T-helper 2 cell treated with Interferon-gamma antibody and Interleukin-4, amounts not matched to agents 100 ng/mL and 5 ng/mL, for 36 hours (primary cell): Measurements from ENCODE around the gene SEZ6. TPM values are rescaled to one million over a fixed set of nuclear protein-coding genes. Genes with fewer than 3 reads are reported as not detected.

Source experiments
- intact Hi-C: fragments of 100-400 bp; cut with micrococcal nuclease; formaldehyde crosslinking; loops from one replicate; pipeline ENCODE4 v1.15.1; 2023
- total RNA-seq: library from RNA; stranded (reverse); gene quantifications from 2 replicates; pipeline ENCODE4 v1.2.3, GENCODE V29; 2022

Gene SEZ6
- total RNA-seq, 1 donor from 2014 or later, result not detected

DNA sequence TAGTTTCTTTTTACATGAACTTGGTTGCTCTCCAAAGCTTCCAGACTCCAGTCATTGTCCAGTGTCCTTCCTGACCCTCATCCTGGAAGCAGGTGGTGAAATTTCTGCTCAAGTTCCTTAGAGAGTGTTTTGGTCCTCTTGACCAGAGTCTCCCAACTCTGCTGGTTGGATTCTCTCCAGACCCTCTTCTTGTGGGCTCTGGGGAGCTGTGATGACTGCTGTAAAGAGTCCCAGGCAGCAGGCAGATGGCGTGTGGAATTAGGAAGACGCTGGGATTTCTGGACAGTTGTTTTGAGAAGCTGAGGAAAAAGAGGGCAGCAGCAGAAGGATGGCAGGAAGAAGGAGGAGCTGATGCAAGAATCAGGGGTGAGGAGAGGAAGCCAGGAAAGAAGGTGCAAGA lies 1.6 kb upstream of the SEZ6 start:
- intact Hi-C loops, result no loop called here

DNA sequence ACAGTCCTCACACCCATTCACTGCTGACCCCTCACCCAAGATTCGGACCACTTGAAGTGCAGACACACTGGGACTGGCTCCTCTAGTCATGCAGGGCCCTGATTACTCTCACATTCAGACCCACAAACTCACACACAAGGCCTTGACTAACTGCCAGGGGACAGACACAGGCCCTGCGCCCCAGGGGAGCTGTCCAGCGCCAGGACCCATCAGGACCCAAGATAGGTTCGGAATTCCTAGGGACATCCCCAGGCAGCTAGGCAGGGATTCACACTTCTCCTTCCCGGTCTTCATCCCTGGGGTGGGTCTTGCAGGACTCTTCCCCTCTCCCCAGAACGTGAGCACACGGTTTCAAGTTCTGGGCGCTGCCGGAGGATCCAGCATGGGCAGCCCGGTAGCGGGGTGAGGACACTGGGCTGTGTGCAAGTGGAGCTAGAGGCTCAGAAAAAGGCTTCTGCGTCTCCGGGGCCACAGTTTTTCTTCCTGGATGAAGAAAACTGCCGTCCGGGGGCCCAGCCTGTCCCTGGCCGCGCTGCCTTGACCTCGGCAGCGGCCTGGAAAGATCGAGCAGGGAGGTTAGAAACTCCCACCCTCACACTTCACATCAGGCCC lies 1.6 kb downstream of the SEZ6 start:
- intact Hi-C loops, result no loop called here

DNA sequence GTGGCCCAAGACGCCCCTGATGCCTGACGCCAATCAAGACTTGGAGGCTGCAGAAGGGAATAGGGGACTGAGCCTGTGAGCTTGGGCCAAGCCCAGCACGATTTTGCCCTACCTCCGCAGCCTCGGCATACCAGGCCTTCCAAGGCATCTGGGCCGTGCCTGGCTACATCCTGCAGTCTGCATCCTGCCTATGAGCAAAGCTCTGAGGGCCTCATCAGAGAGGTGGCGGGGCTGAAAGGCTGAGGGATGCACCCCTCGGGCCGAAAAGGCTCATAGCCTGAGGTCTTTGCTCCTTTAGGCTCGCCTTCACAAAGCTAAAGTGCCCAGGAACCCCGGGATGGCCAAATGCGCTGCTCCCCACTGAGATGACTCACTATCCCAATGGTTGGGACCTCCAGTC lies 2.5 kb downstream of the SEZ6 start:
- intact Hi-C loops, result no loop called here

DNA sequence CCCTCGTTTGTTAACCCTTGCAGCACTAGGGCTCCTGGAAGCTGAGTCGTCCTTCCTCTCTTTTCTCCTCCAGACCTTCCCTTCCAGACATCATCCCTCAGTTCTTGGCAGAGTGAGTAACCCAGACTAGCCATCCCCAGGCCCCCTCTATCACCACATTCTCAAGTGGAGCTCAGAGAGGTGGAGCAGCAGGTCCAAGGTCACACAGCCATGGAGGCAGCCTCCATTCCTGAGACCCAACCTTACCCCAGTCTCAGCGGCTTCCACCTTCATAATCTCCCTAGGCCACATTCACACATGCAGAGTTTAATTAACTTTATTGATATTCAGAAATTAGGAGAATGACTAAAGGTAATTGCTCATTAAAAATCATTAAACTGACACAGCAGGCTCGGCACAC lies 3.0 kb downstream of the SEZ6 start:
- intact Hi-C loops, result no loop called here

DNA sequence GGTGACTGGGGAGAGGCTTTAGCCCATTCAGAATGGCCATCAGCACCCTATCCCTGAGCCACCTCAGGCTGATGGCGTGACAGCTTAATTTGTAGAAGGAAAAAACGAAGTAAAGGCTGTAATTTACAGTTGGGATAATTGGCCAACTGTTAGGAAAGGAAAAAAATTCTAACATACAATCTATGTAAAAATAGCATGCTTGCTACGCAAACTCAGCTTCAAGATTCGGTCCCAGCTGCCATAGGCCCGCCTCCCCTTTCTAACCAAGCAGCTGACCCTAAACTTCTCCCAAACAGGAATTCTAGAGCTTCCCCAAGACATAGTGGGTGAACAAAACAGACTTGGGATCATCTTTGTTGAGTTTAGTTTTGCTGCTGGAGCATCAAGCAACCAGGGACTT lies 4.9 kb downstream of the SEZ6 start:
- intact Hi-C loops, result no loop called here

DNA sequence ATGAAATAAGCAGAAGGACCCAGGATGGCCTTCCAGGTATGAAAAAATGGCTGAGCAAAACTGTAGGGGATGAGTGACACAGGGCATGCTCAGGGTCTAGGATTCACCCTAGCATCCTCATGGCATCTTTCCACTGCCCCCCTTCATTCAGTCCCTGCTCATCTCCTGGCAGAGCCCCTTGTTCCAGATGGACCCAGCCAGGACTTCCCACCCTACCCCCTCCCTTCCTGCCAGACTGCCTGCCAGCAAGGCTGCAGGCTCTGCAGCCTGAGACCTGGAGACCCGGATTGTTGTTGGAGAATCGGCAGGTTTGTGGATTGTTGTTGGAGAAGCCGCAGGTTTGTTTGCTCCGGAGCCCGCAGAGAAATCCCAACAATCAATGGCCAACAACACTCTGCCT lies 6.6 kb downstream of the SEZ6 start:
- intact Hi-C loops, result no loop called here

DNA sequence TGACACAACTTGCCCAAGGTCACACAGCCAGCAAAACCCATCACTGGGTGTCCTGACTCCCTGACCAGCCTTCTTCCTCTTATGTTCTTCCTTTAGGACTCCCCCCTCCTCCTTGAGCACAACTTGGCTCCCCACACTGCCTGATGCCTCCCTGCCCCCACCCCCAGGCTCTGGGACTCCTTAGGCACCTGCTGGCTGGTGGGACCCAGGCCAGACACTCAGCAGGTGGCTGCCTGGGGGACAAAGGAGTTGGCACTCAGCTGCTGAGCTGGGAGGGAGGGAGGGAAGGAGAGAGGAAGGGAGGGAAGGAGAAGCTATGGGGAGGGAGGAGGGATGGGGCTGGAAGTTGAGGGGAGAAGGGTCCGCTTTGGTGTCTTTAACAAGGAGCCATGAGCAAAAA lies 8.0 kb downstream of the SEZ6 start:
- intact Hi-C loops, result no loop called here

DNA sequence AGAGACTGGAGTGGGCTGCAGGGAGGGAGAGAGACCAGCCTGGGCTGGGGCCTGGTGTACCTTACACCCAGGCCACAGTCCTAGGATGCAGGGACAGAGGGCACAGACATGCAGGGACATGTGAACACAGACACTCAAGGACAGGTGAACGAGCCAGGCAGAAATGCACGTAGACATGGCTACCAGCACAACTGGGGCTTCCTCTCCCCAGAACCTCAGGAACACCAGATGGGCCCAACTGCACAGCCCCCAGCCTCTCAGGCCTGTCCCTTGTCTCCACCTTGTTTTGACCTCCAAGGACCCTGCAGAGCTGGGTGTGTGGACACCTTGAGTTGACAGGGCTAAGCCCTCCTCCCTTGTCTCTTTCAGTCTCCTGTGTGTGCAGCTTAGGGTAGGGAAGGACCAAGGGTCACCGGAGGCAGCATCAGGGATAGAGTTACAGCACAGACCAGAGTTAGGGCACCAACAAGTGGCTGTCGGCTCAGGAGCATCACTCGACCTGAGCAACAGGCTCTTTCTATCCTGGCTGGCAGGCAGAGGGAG lies 9.2 kb downstream of the SEZ6 start:
- intact Hi-C loops, result no loop called here

DNA sequence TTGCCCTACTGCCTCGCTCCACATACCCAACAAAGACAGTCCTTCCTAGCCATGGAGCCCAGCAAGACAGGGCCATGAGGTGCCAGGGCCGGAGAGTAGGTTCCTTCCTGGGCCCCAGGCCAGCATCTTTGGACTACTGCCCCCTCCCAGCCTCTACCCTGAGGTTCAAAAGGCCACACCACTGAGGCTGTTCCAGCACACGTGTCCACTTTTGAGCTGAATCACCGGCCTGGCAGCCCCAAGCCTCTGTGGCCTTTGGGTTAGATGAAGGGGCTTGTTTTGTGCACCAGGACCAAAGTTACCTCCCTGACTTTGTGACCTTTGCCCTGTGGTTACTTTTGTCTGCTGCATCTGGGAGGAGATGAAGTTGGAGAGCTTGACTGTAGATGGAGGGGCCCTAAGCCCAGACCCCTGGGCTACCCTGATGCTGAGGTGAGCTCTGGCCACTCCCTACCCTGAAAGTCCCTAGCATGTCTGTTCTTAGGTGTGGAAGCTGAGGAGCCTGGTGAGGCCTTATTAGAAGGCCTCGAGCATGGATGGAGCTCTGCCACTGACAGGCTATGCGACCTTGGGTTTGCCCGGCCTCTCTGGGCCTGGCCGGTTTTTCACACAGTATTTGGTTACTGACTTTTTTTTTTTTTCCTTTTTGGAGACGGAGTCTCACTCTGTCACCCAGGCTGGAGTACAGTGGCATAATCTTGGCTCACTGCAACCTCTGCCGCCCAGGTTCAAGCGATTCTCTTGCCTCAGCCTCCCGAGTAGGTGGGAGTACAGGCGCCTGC lies 12.0 kb downstream of the SEZ6 start:
- intact Hi-C loops, result no loop called here

DNA sequence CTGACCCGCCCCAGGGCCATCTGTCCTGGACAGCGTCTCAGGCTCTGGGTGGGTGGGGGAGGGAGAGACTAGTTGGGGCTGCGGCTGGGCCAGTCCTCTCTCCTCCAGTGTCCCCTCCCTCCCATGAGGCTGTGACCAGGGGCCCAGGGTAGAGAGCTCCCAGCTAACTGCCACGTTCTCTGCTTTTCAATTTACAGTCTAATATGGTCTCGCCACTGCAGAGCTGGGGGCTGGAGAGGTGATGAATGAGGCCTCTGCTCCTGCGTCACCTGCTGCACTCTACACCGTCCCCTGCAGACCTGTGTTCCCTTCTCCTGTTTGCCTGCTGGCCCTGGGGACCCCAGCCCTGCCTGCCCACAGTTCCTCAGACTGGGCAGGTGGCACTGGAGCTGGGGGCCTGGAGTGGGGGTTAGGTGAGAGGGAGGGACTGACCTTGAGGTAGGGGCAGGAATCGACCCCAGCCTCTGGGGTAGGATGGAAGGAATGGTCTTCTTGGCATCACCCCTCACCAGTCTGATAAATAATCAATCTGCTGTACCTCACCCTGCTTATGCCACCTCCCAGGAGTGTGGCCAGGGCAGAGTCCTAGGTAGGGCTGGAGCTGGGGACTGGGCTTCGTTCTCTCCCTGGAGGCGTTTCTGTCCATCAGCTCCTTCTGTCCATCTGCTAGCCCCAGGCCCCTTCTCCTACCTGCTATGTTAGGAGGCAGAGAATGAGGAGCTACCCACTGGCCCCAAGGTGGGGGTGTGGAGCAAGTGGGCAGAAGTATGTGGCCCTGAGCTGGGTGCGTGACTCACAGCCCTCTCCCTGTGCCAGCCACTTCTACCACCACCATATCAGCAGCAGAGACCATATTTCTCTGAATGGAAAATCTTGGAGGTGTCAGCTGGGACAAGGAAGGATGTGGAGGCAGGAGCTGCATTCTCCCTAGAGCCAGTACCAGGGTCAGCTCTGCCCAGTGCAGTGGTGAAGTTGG lies 12.9 kb downstream of the SEZ6 start:
- intact Hi-C loops, result no loop called here

DNA sequence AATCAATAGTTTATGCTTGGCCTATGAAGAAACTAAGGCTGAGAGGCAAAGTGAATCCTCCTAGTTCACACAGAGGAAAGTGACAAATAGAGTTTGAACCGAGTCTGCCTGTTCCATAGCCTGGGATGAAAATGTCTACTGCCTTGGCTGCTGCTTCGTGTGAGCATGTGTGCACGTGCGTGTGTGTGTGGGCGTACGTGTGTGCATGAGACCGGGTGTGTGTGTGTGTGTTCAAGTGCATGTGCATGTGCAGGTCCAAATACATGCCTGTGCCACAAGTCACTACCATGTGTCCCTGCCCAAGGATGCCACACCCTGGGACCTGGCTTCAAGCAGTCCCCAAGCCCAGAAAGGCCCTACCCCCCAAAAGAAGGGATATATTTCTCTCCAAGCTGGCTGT lies 13.6 kb downstream of the SEZ6 start:
- intact Hi-C loops, result no loop called here

DNA sequence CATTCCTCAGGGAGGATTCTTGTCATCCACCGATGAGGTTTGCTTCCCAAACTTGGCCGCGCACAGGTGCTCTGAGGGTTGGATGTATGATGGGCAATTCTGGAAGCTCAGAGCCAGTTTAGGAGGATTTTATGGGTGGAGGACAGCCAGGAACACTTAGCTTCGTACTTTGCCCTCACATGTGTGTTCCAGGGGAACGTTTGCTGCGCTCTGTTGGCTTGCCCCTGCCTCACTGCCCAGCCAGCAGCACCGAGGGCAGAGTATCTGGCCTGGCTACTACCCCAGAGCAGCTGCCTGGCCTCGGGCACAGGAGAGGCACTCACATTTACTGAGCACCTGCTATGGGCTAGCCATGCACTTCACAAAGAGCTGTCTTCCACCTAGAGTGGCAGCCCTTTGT lies 14.1 kb downstream of the SEZ6 start:
- intact Hi-C loops, result no loop called here

DNA sequence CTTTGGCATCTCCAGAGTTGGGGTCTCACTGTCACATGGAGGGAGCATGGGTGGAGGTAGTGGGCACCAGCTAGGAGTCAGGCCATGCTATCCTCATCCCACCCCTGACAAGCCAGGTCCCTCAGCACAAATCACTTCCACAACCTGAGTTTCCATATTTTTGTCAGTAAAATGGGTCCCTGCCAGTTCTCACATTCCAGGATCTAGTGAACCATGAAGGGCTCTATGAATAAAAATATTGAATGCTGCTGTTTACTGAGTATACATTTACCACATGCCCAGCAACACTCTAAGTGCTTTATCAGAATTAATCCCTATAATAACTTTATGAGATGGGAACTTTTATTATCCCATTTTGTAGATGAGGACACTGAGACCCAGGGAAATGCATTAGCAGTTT lies 16.8 kb downstream of the SEZ6 start:
- intact Hi-C loops, result no loop called here

DNA sequence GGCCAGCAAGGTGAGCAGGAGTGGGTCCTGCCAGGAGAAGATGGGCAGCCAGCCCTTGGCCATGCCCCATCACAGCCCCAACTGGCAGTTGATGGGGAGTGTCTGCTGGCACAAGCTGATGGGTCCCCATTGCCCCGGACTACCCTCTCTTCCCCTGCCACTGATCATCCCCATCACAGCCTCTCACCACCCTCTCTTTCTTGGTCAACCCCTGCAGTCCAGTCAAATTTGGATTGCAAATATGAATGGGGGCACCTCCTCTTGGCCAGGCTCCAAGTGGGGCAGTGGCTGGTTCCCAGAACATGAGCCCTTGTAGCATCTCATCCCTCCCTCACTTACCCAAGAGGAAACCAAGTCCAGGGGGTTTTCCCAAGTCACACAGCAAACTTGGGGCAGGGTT lies 17.4 kb downstream of the SEZ6 start:
- intact Hi-C loops, result no loop called here

DNA sequence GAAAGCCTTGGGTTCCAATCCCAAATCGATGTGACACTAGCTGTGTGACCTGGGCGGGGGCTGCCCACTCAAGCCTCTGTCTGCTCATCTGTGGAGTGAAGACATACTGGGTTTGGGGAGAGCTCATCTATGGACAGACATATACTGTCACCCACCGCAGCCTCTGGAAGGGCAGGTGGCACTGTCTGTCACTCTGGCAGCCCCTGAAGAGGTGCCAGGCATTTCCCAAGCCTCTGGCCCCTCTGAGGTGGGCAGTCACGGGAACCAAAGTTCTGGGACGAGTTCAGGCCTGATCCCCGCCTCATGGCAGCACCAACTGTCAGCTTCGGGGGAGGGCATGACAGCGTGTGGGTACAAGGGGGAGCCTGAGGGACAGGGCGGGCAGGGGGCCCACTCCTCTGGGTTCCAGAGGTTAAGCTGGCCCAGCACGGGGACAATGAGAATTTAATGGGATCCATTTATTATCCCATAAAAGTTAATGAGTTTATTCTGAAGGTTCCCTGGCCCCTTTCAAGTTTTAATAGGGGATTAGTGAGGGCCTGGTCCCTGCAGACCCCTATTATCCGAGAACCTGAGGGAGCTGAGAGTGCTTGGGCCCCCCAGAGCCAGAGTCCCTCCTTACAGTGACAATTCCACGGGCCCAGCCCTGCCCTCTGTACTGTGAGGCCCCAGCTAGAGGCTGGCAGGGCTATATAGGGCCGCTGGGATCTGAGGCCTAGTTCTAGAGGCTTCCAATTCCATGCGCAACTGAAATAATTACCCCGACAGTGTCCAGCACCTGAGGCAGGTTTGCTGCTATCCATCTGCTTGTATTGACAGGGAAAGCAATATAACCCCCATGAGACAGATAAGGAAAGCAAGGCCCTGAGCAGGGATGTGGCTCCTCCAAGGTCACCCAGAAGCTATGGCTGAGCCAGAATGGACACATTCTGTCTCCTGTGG lies 18.8 kb downstream of the SEZ6 start:
- intact Hi-C loops, result no loop called here

DNA sequence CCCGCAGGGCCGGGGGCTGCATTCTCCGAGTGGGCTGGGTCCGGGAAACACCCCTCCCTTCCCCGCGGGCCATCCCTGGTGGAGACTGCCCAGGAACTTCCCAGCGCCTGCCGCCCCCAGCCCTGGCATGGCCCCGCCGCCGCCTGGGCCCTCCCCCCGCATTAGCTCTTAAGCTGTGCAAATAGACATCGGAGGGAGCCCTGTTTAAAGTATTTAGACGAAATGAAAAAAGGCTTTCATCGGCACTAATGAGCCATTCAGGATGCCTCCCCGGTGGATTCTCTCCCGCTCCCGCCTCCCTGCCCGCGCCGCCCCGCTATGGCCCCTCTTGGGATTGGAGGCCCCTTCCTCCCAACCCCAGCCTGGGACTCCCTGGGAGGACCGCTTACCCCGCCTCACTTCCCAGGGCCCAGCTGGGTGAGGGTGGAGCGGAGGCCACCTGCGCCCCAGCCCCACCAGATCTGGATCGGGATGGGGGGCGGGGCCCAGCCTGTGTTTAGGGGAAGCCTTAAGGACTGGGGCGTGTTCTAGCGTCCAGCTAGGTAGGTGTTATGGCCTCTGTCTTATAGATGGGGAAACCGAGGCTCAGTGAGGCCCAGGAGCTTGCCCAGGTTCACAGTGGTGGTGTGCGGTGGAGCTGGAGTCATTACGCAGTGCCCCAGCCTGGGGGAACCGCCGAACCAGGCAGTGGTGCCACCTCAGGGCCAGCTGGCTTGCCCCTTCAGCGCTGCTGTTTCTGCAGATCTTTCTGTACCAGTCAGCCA lies 19.7 kb downstream of the SEZ6 start:
- intact Hi-C loops, result no loop called here

DNA sequence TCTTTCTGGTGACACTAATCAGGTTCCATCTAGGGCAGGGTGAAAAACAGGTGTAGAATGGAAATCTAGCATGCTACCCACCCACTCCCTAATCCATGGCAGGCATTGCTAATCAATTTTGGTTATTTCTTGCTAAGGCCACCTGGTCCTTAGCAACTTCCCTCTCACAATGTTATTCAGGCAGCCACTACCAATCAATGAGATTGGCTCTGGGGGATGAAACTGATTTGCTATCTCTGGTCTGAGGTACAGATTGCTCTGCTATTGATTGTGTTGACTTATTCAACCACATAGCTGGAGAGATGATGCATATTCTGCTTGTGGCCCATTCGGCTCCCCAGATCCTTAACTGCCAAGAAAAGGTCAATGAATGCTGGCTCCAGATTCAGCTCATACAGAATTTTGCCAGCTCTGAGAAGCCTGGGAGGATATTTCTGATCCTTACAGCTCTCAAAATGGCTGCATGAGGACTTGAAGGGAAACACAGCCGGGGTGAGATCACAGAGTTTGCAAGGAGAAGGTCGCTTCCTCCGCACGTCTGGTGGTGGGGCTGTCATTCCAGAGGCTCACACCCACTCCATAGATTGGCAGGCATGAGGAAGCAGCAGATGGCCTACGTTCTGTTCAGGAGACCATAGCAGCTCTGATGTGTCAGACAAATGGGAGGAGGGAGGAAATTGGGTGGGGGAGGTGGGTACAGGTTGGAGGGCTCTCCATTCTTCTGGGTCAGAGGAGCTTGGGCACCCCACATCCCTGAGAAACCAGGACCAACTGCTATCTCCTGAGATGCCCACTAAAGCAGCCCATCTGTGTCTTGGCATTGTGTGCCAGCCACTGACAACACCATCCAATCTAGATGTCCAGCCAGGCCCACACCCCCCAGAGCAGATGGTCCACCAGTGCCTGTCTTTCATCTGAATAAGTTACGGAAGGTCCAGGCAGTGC lies 22.3 kb downstream of the SEZ6 start:
- intact Hi-C loops, result loop anchor here (2.0 kb wide), 1 partner anchor 31 kb away; no protein-coding TSS in a partner anchor

DNA sequence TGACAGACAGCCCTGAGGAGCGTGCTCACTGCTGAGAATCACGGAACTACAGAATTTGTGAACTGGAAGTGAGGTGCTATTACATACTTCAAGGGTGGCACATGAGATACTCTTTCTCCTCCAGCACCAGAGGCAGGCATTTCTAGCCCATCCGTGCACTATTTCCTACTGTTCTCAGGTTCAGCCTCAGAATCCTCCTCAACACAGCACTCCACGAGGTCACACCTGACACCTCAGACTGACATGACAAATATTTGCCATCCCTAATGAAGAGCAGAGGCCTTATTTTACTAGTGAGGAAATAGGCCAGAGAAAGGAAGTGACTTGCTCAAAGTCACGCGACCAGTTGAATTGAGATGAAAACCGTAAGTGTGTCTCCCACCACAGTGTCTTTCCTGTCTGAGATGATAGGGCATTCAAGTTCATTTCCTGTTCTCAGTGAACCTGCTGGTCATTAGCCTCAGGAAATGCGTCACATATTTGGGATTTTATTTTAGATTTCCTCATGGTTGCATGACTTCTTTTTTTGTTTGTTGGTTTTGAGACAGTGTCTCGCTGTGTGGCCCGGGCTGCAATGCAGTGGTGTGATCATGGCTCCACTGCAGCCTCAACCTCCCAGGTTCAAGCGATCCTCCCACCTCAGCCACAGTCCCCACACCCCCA lies 23.6 kb downstream of the SEZ6 start:
- intact Hi-C loops, result loop anchor here (2.0 kb wide), 1 partner anchor 29 kb away; no protein-coding TSS in a partner anchor
